Measurements from ENCODE around the gene IL19.

Gene IL19, protein sequence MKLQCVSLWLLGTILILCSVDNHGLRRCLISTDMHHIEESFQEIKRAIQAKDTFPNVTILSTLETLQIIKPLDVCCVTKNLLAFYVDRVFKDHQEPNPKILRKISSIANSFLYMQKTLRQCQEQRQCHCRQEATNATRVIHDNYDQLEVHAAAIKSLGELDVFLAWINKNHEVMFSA

DNA sequence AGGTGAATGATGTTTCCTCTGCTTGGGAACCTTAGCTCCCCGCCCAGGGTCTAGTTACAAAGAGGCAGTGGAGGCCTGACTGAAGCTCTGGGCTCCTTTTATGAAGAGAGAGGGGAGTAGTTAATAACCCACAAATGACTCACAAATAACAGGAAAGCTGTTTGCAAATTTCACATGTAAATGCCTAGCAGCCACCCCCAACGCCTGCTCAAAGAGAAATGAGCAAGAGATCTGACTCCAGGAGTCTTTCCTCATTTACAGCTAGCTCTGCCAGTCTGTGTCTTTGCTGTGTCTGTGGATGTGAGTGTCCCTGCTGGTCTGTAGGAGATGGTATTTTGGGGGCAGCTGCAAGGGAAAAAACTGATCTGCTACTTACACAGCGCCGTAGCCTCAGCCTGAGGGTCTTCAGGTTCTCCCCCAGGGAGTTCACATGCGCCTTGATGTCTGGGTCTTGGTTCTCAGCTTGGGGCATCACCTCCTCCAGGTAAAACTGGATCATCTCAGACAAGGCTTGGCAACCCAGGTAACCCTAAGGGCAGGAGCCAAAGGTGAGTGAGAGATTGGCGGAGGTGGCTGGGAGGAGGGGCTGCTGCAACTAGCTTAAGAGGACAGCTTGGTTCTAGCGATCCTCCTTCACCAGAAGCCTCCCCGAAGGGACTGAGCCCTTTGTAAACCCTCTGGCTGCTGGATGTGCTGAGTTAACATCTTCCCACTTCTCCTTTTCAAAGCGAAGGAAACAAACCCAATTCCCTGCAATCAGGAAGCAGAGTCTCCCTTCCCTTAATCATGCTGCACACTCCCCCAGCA lies at the start of gene IL19:
Gene IL19, plus strand, starts transcription at position 243 of the 807 bp plus-strand sequence. CDS start 65,890 bp downstream, outside the sequence.
- no peak for DNase-seq (ENCODE audit: low spot score)

DNA sequence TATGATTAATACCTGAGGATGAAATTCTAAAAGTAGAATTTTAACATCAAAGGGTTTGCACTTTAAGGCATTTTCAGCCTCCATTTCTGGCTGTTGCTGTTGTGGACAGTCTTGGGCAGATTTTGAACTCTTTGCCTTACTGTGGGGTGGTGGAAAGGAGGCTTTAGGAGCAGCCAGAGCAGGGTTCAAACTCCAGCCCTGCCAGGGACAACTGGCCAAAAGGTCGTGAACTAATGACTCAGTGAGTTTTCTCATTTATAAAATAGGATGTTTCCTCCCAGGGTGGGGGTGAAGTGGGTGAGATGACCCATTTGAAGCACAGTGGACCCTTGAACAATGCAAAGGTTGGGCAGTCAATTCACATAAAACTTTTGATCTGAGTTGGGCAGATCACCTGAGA lies 49.1 kb upstream of the IL19 start:
- no peak for DNase-seq (ENCODE audit: low spot score)

DNA sequence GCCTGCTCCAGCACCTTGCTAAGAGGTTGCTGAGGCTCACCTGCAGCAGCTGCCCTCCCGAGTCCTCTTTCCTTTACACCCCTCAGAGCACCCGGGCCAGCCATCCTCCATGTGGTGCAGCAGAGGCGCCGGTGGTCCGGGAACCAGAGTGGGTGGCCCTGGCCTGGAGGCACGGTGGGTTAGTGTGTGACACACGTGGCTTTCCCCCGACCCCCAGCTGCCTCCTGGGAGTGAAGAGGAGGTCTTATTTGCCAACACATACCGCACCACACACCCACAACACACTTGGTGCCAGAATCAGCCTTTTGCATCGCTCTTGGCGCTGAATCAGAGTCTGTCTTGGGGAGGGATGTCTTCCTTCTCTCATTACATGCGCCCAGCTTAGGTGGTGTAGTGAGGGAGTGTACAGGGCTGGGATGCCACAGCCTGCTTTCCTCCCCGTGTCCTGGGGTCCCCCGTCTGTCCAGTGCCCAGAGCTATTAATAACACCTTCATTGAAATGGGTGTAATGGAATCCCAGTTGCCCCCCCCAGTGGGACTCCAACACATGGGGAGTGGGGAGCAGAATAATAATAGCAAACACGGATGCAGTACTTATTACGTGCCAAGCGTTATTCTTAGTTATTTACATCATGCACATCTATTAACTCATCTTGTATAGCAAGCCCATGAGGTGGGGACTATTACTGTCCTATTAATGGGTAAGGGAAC lies 47.7 kb upstream of the IL19 start:
- DNase-seq (ENCODE audit: low spot score) = no peak

DNA sequence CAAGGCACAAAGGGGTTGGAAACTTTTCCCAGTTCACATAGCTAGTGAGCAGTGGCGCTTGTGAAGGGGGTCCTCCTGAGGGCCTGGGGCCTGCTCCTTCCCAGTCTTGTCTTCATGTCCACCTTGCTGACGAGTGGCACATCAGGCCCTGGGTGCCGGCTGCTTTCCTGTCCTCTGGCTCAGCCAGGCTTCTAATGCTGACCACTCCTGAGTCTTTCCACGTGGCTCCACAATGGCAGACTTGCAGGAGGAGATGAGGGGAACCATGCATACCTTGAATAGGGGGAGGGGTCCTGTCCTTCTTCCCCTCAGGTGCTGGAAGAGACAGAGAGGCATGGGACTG lies 47.1 kb upstream of the IL19 start:
- DNase-seq (ENCODE audit: low spot score) = no peak

DNA sequence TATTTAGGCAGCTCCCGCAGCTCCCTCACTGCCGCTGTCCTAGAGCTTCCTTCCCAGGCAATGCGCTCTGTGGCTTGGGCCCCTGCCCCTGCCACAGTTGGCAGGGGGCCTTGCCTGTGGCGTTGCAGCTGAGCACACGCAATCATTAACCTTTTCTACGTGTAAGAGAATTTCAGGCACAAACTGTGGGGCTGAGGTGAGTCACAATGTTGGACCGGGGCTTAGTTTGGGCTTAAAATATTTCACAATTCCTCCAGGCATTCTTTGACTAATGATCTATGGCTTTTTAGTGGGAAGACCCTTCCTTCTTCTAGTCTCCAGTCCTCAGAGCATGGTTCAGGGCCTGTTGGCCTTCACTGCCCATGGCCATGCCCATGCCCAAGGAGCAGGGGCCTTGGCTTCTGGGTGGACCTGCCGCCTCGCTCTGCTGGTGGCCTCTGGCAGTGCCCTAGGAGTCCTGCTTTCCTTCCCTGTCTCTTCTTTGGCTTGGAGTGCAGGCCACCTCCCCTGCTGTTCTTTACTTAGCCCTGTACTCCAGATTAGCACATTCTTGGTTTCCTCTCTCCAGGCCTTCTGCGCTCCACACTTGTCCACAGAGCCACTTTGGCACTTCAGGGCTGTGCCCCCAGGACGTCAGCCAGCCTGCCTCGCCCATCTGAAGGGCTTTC lies 46.6 kb upstream of the IL19 start:
- DNase-seq (ENCODE audit: low spot score) = no peak

DNA sequence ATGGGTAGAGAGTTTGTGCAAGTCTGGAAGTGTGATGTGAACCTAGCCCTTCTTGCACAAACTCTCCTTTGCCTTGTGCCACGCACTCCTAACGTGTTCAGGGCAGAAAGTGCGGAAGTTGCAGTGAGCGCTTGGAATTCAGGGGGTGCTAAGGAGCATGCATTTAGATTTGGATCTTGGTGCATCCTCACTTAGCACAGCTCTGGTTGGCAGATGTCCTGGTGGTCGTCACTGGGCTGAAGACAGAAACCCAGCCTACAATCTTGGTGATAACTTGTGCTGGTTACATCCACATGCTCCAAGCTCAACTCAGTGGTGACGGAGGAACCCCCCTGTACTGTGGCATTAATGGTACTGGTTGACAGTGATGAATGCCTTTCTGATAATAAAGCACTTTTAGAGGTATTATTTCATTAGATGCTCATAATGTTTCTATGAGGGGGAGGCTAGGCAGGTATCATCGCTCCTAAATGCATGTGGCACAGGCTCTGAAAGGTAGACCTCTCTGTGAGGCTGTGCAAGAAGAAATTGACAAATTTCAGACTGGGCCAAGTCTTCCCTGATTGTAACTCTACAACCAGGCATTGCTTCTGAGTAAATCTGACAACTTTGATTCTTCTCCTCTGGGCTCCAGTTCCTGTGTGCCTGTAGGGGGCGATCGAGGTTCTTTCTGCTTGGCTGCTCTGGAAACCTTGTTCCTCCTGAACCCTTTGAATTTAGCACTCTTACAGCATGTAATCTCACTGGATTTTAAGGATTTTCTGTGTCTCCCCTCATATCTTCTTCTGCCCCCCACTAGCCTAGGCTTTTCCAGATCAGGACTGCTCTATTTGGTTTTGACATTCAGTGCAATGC lies 45.2 kb upstream of the IL19 start:
- peak; percentile 19 for DNase-seq (ENCODE audit: low spot score)

DNA sequence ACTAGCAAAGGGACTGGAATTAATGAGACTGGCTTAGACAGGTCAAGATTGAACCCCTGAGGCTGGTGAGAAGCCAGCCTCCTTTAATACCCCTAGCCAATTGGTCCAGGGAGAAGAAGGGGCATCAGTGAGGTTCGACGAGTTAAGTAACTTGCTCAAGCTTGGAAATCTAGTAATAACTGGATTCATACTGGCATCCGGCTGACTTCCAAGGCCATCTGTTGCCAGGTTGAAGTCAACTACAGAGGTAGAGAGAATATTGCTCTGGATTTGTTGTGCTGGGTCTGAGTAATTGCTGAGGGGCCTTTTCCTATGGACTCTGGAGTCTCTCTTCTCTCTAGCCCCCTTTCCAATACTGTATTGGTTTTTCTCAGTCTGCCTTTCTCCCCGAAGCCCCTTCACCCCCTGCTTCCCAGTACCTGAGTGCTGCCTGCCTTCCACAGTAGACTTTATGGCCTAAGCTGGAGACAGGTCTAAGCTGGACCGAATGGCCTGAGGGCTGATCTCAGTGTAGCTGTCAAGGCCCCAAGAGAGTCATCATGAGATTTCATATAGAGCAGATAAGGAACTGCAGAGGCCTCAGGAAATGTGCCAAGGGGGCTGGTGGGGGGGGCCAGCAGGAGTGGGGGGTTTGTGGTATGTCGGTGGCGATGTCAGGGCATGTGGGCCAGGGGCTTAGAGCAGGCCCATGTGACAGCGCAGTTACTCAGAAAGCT lies 42.4 kb upstream of the IL19 start:
- no peak for DNase-seq (ENCODE audit: low spot score)

DNA sequence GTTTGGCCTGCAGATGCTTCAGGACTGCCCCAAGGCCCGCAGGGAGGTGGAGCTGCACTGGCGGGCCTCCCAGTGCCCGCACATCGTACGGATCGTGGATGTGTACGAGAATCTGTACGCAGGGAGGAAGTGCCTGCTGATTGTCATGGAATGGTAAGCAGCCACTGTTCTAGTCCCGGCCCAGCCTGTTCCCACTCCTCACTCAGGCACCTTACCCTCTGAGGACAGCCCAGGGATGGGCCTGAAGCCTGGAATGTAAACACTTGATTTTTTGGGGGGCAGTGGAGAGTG lies 41.9 kb upstream of the IL19 start:
- no peak for DNase-seq (ENCODE audit: low spot score)

DNA sequence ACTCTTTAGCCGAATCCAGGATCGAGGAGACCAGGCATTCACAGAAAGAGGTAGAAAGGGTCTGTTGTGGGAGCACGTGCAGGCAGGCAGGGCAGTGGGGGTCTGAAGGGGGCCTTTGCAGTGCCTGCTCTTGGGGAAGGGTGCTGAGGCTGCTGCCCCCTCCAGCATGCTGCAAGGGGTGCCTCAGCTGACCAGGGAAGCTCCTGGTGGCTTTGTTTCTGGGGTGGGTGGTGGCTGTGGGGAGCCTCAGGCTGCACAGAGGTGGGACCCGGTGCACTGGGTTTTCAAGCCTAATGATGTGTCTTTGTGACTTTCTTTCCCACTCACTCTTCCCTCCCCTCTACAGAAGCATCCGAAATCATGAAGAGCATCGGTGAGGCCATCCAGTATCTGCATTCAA lies 41.5 kb upstream of the IL19 start:
- DNase-seq (ENCODE audit: low spot score) = no peak

DNA sequence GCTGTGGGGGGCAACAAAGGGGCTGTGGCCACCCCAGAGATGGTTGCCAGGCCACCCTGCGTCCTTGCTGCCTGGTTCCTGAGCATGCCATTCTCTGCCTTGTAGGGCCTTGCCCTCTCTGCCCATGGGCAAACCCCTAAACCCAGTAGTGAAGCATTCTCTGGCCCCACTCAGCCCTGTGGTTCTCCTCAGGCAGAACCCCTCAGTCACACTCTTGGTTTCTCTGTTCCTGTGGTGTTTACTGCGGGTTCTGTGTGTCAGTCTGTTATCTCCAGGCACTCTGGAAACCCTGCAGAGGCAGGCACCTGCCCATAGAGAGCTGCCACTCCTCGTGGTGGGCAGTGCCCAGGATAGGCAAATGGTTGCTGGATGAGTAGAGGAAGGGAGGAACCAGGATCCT lies 41.1 kb upstream of the IL19 start:
- no peak for DNase-seq (ENCODE audit: low spot score)

DNA sequence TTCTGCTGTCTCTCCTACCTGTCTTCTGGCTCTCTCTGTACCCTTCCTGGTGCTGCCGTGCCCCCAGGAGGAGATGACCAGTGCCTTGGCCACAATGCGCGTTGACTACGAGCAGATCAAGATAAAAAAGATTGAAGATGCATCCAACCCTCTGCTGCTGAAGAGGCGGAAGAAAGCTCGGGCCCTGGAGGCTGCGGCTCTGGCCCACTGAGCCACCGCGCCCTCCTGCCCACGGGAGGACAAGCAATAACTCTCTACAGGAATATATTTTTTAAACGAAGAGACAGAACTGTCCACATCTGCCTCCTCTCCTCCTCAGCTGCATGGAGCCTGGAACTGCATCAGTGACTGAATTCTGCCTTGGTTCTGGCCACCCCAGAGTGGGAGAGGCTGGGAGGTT lies 38.1 kb upstream of the IL19 start:
- DNase-seq (ENCODE audit: low spot score) = no peak

DNA sequence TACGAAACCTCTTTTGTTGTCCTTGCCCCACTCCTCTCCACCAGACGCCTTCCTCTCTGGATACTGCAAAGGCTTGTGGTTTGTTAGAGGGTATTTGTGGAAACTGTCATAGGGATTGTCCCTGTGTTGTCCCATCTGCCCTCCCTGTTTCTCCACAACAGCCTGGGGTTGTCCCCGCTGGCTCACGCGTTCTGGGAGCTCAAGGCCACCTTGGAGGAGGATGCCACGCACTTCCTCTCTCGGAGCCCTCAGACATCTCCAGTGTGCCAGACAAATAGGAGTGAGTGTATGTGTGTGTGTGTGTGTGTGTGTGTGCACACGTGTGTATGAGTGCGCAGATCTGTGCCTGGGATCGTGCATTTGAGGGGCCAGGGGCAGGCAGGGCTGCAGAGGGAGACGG lies 37.6 kb upstream of the IL19 start:
- DNase-seq (ENCODE audit: low spot score) = no peak

DNA sequence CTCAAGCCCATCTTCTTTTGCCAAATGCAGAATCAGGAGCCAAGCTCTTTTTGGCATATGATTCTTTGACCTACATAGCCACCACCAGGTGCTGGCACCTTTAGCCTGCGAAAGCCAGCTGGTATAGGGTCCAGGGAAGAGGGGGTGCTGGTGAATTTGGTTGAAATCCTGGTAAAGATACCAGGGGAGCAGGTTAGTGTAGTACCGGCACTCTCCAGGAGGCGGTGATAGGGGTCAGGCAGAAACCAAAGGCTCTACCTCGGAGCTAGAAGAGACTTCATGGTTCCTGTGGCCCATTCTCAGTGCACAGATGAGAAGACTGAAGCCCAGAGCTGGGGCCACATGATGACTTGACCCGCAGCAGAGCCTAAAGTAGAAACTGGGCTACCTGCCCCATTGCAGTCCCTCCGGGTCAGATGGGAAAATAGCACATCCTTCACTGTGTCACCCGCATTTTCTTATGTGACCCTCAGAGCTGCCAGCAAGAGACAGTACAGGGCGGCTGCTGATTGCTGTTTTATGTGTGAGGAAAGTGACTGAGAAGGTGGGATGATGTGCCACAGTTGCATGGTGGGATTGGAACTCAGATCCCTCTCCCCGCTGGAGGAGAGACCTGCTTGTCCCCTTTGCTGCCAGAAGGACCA lies 36.0 kb upstream of the IL19 start:
- no peak for DNase-seq (ENCODE audit: low spot score)

DNA sequence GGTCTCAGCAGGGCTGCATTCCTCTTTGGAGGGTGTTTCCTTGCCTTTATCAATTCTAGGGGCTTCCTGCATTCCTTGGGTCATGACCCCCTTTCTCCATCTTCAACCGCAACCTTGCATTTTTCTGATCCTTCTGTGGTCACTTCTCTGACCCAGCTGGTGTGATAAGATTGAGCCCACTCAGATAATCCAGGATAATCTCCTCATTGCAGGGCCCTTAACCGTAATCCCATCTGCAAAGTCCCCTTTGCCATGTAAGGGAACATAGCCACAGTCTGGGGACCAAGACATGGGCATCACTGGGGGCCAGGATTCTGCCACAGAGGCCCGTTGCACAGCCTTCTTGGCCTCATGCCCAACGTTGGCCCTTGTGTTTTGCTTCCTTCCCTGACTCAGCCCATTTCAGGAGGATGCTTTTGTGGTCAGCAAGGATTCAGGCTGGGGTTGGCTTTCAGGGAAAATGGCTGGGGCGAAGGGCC lies 35.0 kb upstream of the IL19 start:
- no peak for DNase-seq (ENCODE audit: low spot score)

DNA sequence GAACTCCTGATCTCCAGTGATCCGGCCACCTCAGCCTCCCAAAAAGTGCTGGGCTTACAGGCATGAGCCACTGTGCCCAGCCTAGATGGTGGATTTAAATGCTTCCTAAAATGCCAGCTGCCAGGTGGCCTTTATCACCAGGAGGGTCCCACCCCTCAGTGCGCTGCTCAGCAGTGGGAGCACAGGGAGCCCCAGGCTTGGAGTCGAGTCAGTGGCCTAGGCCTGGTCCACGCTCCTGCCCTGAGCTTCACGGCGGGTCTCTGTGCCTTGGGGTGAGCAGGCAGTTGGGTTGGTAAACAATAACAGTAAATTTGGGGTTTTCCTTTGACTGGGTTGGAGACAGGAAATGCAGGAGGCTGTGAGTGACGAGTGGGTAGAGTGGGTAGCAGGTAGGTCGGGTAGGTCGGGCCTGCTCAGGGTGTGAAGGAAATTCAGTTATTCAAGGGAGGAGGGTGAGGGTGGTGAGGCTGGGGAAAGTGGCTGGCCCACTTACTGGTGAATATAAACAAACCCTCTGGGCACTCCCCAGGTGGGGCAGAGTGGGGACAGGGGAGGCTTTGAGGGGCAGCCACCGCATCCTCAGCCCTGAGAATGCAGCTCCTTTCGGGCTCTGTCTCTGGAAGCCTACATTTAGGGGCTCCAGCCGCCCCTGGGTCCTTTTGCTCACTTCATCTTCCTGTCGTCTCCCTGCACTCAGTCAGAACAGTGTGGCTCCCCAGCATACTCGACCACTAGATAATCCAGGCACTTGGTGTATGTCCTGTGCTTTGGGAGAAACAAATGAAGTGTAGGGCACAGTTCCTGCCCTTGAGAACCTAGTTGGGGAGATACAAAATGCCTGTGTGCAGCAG lies 33.5 kb upstream of the IL19 start:
- DNase-seq (ENCODE audit: low spot score) = no peak

DNA sequence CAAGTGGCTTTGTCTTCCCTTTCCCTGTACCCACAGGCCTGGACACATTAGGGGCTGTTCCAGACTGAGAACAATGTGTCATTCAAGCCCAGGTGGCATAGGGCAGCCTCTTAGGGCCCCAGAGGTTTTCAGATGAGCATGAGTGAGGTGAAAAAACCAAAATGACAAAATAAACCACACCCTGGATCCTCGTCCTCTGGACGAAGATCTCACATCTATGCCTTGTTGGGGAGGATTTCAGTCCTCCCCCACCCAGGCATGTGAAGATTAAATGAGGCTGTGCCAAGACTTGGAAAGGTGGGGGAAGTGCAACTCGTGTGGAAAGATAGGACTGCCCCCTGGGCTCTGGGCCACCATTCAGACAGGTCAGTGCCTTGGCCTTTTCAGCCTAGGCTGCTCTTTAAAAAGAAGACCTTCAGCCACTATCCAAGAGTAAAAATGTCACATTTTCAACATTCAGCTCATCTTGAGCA lies 32.8 kb upstream of the IL19 start:
- no peak for DNase-seq (ENCODE audit: low spot score)

DNA sequence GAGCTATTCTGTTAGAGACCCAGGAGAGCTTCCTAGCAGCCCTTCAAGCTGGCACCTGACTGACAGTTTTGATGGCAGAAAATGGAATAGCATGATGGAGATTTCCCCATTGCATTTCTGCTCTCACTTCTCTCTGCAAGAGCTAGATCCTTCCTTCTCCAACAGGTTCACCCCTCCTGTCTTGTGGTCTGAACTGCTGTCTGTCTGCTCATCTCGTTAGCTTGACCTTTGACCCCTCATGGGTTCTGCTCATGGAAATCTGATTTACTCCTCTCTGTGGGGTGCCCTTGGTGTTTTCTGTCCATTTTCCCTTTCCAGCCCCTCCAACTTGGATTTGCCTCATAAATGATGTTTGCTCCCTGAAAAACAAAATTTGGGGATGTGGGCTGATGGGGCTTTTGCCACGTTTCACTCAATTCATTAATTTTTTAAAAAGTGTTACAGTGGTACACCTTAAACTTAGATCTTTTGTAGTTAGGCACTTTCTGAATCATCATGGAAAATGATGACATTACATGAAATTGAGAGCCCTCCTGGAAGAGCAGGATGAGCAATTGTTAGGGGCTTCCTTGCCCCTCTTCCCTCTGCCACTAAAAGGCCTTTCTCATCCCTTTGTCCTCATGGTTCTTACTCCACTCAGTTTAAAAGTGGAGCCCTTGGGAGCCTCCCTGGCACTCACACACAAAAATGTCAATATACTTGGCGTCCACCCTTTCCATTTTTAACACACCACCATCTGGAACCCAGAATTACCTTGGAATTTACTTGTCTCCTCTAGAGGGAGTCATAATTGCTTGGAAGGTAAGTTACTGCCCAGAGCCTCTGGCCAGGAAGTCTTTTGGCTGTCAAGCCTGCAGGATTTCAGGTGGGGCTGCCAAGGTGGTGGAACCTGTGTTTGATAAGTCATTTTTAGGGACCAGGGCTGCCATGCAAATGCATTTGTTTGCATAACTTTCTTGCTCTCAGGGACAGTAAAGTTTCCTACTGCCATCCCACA lies 31.9 kb upstream of the IL19 start:
- DNase-seq (ENCODE audit: low spot score) = no peak

DNA sequence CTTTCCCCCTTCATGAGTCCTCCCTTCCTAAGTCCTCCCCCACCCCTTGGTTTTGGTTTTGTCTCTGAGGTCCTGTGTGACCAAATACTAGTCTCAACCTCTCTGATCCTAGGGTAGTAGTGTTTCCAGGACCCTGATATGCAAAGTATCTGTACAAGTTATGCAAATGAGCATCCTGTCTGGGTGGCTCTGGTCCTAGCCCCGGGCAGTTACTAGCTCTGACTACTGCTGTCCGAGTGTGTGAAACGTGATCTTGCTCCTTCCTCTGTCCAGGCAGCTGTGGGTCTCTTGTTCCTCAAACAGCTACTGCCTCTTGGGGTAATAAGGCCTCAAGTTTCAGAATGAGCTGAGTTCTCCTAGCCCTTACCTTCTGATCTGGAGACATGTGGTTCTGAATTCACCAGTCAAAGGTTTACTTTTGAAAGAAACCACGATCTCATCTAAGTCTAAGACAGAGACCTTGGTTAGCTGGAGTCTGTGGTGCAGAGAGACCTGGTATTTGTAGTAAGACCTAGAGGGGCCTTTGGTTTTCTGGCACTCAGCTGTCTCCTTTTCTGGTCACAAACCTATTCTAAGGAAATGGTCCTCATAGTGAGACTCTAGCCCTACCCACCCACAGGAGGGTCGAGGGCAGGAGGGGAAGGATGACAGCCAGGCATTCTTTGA lies 31.0 kb upstream of the IL19 start:
- DNase-seq (ENCODE audit: low spot score) = no peak

Data from LoVo (cell line).